BE2C (cell line): ENCODE data around the gene ZBTB49.
"Not testable (repeated sequence)": the region's sequence is repeated elsewhere in the genome, so short reads cannot be mapped to it uniquely, and the experiment has no call there.

Experiments
- DNase-seq: peaks from one replicate; pipeline ENCODE4 v3.0.0-alpha.2; 2020
- H3K27me3 ChIP-seq: fragments of 250-450 bp; sonication (Bioruptor Pico); 2 replicates; pipeline ENCODE4 v1.5.1; 2020; ENCODE audit warnings: mild to moderate bottlenecking
- H3K36me3 ChIP-seq: fragments of 250-450 bp; sonication (Bioruptor Pico); 2 replicates; pipeline ENCODE4 v1.5.1; 2020; ENCODE audit warnings: mild to moderate bottlenecking
- H3K4me1 ChIP-seq: fragments of 250-450 bp; sonication (Bioruptor Pico); 2 replicates; pipeline ENCODE4 v1.5.1; 2020
- H3K4me3 ChIP-seq: 2 replicates; pipeline ENCODE4 v1.5.1; 2011; ENCODE audit warnings: low read depth, low read length
- H3K9me3 ChIP-seq: fragments of 250-450 bp; sonication (Bioruptor Pico); 2 replicates; pipeline ENCODE4 v1.5.1; 2020
- CTCF ChIP-seq: IDR thresholded peaks from 2 replicates; pipeline ENCODE4 v1.5.1; 2012; ENCODE audit warnings: mild to moderate bottlenecking, low read depth, low read length

ZBTB49 gene

GRCh38 chr4:4249866-4250265 is 40.2 kb upstream of the ZBTB49 start:
- TF ChIP-seq CTCF: no peak
- H3K36me3 ChIP-seq: peaks cover 7% of the 10 kb centered on the region; the same call in 1 of the 2 replicates
- DNase-seq: no peak
- peaks cover 4% of the 10 kb centered on the region; the same call in 1 of the 2 replicates for H3K4me1 ChIP-seq
- no peaks in the 10 kb centered on the region for H3K9me3 ChIP-seq
- H3K27me3 ChIP-seq: no peaks in the 10 kb centered on the region; the same call in none of the 2 replicates
- no peak overlapping the region for H3K4me3 ChIP-seq

- H3K4me3 ChIP-seq: no peak overlapping the region
- H3K27me3 ChIP-seq: peaks cover 6% of the 10 kb centered on the region
- DNase-seq: no peak
- no peaks in the 10 kb centered on the region for H3K9me3 ChIP-seq
- no peaks in the 10 kb centered on the region for H3K36me3 ChIP-seq
- no peaks in the 10 kb centered on the region for H3K4me1 ChIP-seq
- TF ChIP-seq CTCF: no peak
Observed at GRCh38 chr4:4254199-4254598, 35.9 kb upstream of the ZBTB49 start.

- H3K27me3 ChIP-seq: peaks cover 6% of the 10 kb centered on the region
- no peaks in the 10 kb centered on the region for H3K9me3 ChIP-seq
- no peak overlapping the region for H3K4me3 ChIP-seq
- no peak for TF ChIP-seq CTCF
- H3K36me3 ChIP-seq: no peaks in the 10 kb centered on the region
- DNase-seq: no peak
- no peaks in the 10 kb centered on the region for H3K4me1 ChIP-seq
Observed at GRCh38 chr4:4254666-4255065, 35.4 kb upstream of the ZBTB49 start.

- Histone ChIP-seq H3K4me3 (no peak overlapping the region), H3K4me1 (no peaks in the 10 kb centered on the region), H3K36me3 (no peaks in the 10 kb centered on the region), H3K27me3 (peaks cover 6% of the 10 kb centered on the region), H3K9me3 (no peaks in the 10 kb centered on the region)
- TF ChIP-seq CTCF: no peak
- DNase-seq: no peak
Observed at GRCh38 chr4:4256799-4257198, 33.3 kb upstream of the ZBTB49 start.

GRCh38 chr4:4257705-4258104 is 32.3 kb upstream of the ZBTB49 start:
- H3K27me3 ChIP-seq, H3K4me3 ChIP-seq, H3K4me1 ChIP-seq, DNase-seq, H3K36me3 ChIP-seq, H3K9me3 ChIP-seq: not testable (repeated sequence)

GRCh38 chr4:4259484-4260100 is 30.5 kb upstream of the ZBTB49 start:
- DNase-seq: no peak
- no peak for TF ChIP-seq CTCF
- H3K27me3 ChIP-seq: peaks cover 6% of the 10 kb centered on the region; the same call in 1 of the 2 replicates
- no peaks in the 10 kb centered on the region for H3K36me3 ChIP-seq
- no peak overlapping the region for H3K4me3 ChIP-seq
- no peaks in the 10 kb centered on the region for H3K4me1 ChIP-seq
- no peaks in the 10 kb centered on the region for H3K9me3 ChIP-seq
